Stomach (tissue), 4 donors: ENCODE measurements around the gene HOMER3.

Experiments
- CTCF ChIP-seq, 7 experiments: fragments of 450-650 bp in 4 of 7; fragments of 200-600 bp in 3 of 7; sonication (generic) in 3 of 7; IDR thresholded peaks; one replicate each; pipeline ENCODE4 v1.5.1; 2016 to 2019; ENCODE audit warnings: antibody characterized with exemption in 7 of 7, control low read depth in 2 of 7, mild to moderate bottlenecking in 1 of 7
- EP300 ChIP-seq: sonication (generic); formaldehyde crosslinking; IDR thresholded peaks from one replicate; pipeline ENCODE4 v1.6.1; 2017; ENCODE audit warnings: antibody characterized with exemption
- POLR2A ChIP-seq, 4 donors: fragments of 450-650 bp; IDR thresholded peaks; one replicate each; pipeline ENCODE4 v1.6.1; 2016; ENCODE audit warnings: antibody characterized with exemption in 4 of 4, control low read depth in 2 of 4, mild to moderate bottlenecking in 1 of 4, moderate library complexity in 1 of 4

GRCh38 chr19:18964121-18964520, 23.1 kb upstream of the HOMER3 start:
- TF ChIP-seq EP300: no peak
- no peak for TF ChIP-seq CTCF (IDR thresholded peaks at IDR 0.05)
- TF ChIP-seq POLR2A (IDR thresholded peaks at IDR 0.05): no peak
